OCI-M1 (cell line): ENCODE data around the gene RCN2.

Experiments
- DNase-seq: peaks from one replicate; lab custom pipeline; 2025; lab: John Stamatoyannopoulos, UW

Gene RCN2

GRCh38 chr15:76973906-76974305 lies 42.4 kb downstream of the RCN2 start:
- DNase-seq = no peak

- DNase-seq = no peak
These were observed 43.0 kb downstream of the RCN2 start for GRCh38 chr15:76974456-76975036.

- no peak for DNase-seq
These were observed 44.6 kb downstream of the RCN2 start for GRCh38 chr15:76976141-76976540.

GRCh38 chr15:76976572-76977270 lies 45.2 kb downstream of the RCN2 start:
- no peak for DNase-seq

- DNase-seq = no peak
These were observed 47.2 kb downstream of the RCN2 start for GRCh38 chr15:76978522-76979330.

GRCh38 chr15:76979331-76979925 lies 47.9 kb downstream of the RCN2 start:
- no peak for DNase-seq

GRCh38 chr15:76979996-76980520 lies 48.5 kb downstream of the RCN2 start:
- no peak for DNase-seq

- DNase-seq = no peak
These were observed 50.8 kb downstream of the RCN2 start for GRCh38 chr15:76982356-76982755.

- no peak for DNase-seq
These were observed 51.2 kb downstream of the RCN2 start for GRCh38 chr15:76982756-76983155.

- DNase-seq = no peak
These were observed 52.2 kb downstream of the RCN2 start for GRCh38 chr15:76983590-76984375.

- no peak for DNase-seq
These were observed 55.2 kb downstream of the RCN2 start for GRCh38 chr15:76986743-76987142.

- no peak for DNase-seq
These were observed 55.7 kb downstream of the RCN2 start for GRCh38 chr15:76987276-76987675.

- no peak for DNase-seq
These were observed 56.6 kb downstream of the RCN2 start for GRCh38 chr15:76987896-76988860.

- DNase-seq = no peak
These were observed 57.6 kb downstream of the RCN2 start for GRCh38 chr15:76988867-76989780.

GRCh38 chr15:76991048-76991447 lies 59.5 kb downstream of the RCN2 start:
- no peak for DNase-seq

- DNase-seq = peak; percentile 15
These were observed 60.4 kb downstream of the RCN2 start for GRCh38 chr15:76991741-76992645.

- no peak for DNase-seq
These were observed 61.7 kb downstream of the RCN2 start for GRCh38 chr15:76993114-76993725.

GRCh38 chr15:76994001-76994400 lies 62.5 kb downstream of the RCN2 start:
- DNase-seq = no peak
